C4-2B (cell line): Measurements from ENCODE around the gene RNASEH1.

Experiments used
- ZFX ChIP-seq: fragments of 450-650 bp; IDR thresholded peaks from 2 replicates; pipeline ENCODE4 v1.6.1; 2017
- TF ChIP-seq, protein P1 (sequence below): fragments of 450-650 bp; conservative IDR thresholded peaks from 2 replicates; pipeline ENCODE4 v1.5.1; 2017; ENCODE audit warnings: mild to moderate bottlenecking

- TF ChIP-seq, protein P1, sequence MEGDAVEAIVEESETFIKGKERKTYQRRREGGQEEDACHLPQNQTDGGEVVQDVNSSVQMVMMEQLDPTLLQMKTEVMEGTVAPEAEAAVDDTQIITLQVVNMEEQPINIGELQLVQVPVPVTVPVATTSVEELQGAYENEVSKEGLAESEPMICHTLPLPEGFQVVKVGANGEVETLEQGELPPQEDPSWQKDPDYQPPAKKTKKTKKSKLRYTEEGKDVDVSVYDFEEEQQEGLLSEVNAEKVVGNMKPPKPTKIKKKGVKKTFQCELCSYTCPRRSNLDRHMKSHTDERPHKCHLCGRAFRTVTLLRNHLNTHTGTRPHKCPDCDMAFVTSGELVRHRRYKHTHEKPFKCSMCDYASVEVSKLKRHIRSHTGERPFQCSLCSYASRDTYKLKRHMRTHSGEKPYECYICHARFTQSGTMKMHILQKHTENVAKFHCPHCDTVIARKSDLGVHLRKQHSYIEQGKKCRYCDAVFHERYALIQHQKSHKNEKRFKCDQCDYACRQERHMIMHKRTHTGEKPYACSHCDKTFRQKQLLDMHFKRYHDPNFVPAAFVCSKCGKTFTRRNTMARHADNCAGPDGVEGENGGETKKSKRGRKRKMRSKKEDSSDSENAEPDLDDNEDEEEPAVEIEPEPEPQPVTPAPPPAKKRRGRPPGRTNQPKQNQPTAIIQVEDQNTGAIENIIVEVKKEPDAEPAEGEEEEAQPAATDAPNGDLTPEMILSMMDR: no peak
- TF ChIP-seq ZFX: no peak
Measured at GRCh38 chr2:3527886-3528785, 30.0 kb downstream of the RNASEH1 start.
